Measurements from ENCODE around the gene RALB. TPM values are rescaled to one million over a fixed set of nuclear protein-coding genes. Genes with fewer than 3 reads are reported as not detected.

Gene RALB
- total and polyA plus RNA-seq, 2 of the 8 experiments (the other 6 are each of a cell fraction or from before 2014, with no cell fraction given): 12.0 to 16.6 TPM

GRCh38 chr2:120285056-120285455 lies 32.4 kb downstream of the RALB start (continued):
- TF ChIP-seq EZH2 (IDR thresholded peaks at IDR 0.05; ENCODE audit: low read depth, low read length, severe bottlenecking) (no peak), ATF3 (IDR thresholded peaks at IDR 0.05; ENCODE audit: insufficient read depth, low read depth, low read length) (no peak), GTF2F1 (IDR thresholded peaks at IDR 0.05; ENCODE audit: borderline replicate concordance, low read depth, low read length) (no peak)
